Adrenal gland (tissue), 12 donors: Measurements from ENCODE around the gene LAMA4. TPM values are rescaled to one million over a fixed set of nuclear protein-coding genes. Genes with fewer than 3 reads are reported as not detected.

ENCODE experiments used
- DNase-seq, 7 donors: peaks; one replicate each; pipeline ENCODE4 v3.0.0-alpha.2; 2019 to 2020
- H3K27ac ChIP-seq, 5 donors: fragments of 200-600 bp; sonication (generic) in 4 of 5; 1 replicate in 3 of 5; 2 replicates in 2 of 5; pipeline versions ENCODE4 v1.5.1 to v1.8.0; 2016 to 2020; ENCODE audit warnings: mild to moderate bottlenecking in 1 of 5
- H3K27me3 ChIP-seq: fragments of 200-600 bp; 2 replicates; pipeline ENCODE4 v1.8.0; 2021
- H3K36me3 ChIP-seq, 2 donors: fragments of 200-600 bp; replicated peaks in 1 of 2; 1 replicate in 1 of 2; 2 replicates in 1 of 2; pipeline versions ENCODE4 v1.5.1 to v1.8.0; 2018 to 2022
- H3K4me1 ChIP-seq, 2 donors: fragments of 200-600 bp; replicated peaks in 1 of 2; 1 replicate in 1 of 2; 2 replicates in 1 of 2; pipeline versions ENCODE4 v1.5.1 to v1.8.0; 2018 to 2021
- H3K4me3 ChIP-seq, 4 donors: fragments of 200-600 bp; sonication (generic) in 3 of 4; one replicate each; pipeline ENCODE4 v1.5.1; 2016 to 2018
- H3K9me3 ChIP-seq, 3 donors: fragments of 200-600 bp; sonication (generic) in 1 of 3; replicated peaks in 1 of 3; 1 replicate in 2 of 3; 2 replicates in 1 of 3; pipeline versions ENCODE4 v1.5.1 to v1.8.0; 2016 to 2021
- CTCF ChIP-seq, 6 experiments: fragments of 450-650 bp in 4 of 6; fragments of 200-600 bp in 2 of 6; sonication (generic) in 1 of 6; IDR thresholded peaks; 1 replicate in 5 of 6; 2 replicates in 1 of 6; pipeline versions ENCODE4 v1.5.1 to v1.8.0; 2016 to 2021; ENCODE audit warnings: antibody characterized with exemption in 6 of 6, mild to moderate bottlenecking in 2 of 6, moderate library complexity in 1 of 6
- POLR2A ChIP-seq, 2 donors: fragments of 450-650 bp; IDR thresholded peaks; one replicate each; pipeline ENCODE4 v1.6.1; 2017; ENCODE audit warnings: antibody characterized with exemption in 2 of 2, mild to moderate bottlenecking in 2 of 2, moderate library complexity in 1 of 2
- WGBS, 4 donors: extraction: QIAGEN DNeasy Blood & Tissue Kit in 2 of 4; methylation state at CpG; one replicate each; pipeline versions ENCODE4 v1.1.5 to v1.1.7; 2013 to 2017; 5-methylcytosine and 5-hydroxymethylcytosine counted together
- intact Hi-C, 2 donors: fragments of 100-400 bp; cut with DNase I; formaldehyde crosslinking; loops; one replicate each; pipeline versions ENCODE4 v1.14.1 to v1.15.0; 2022 to 2023
- polyA plus RNA-seq, 3 donors: library from polyadenylated mRNA; stranded (reverse); fragments of 200-250 nt in 2 of 3; fragments of 350-450 nt in 1 of 3; fragmentation: Illumina TruSeq in 1 of 3; extraction: RNeasy Lipid Tissue Mini Kit (QIAGEN cat#74804) in 1 of 3; gene quantifications; one replicate each; pipeline ENCODE4 v1.2.3, GENCODE V29; 2013 to 2014
- total RNA-seq, 9 donors: library from RNA; depleted of rRNA in 4 of 9; stranded (reverse); fragments of >200 nt in 4 of 9; fragments of 120-200 nt in 1 of 9; fragmentation: NEBNext Ultra II Directional in 1 of 9; extraction: Animal tissue kit (Norgen Biotek cat#: 25700) in 1 of 9; gene quantifications; one replicate each; pipeline versions ENCODE4 v1.1.0 to v1.2.4, GENCODE V29; 2013 to 2023
- donor health status: healthy with polysubstance abuse.
- donor health status: Bipolar disorder and iron deficiency.
- donor health status: DM: yes; HTN: yes; CAD: no.
- donor health status: DM: no; HTN: no; CAD: no.
- donor health status: DM: no; HTN: no; CAD: no.
- donor health status: DM: yes; HTN: yes; CAD: no.

LAMA4 gene
- total and polyA plus RNA-seq, 12 donors, result 7.5 to 102 (median 23.3) TPM

GRCh38 chr6:112228480-112229332, 25.7 kb downstream of the LAMA4 start:
- no peak overlapping the region for H3K27ac ChIP-seq
- DNase-seq, result no peak
- H3K4me3 ChIP-seq, result no peak overlapping the region
- no peak for TF ChIP-seq POLR2A (IDR thresholded peaks at IDR 0.05)
- no peak for TF ChIP-seq CTCF (IDR thresholded peaks at IDR 0.05)
- no peaks in the 10 kb centered on the region for H3K9me3 ChIP-seq
- H3K36me3 ChIP-seq, result no peaks in the 10 kb centered on the region
- 82 to 94% (median 90%) methylated on average over 7 of the region's 7 CpGs for WGBS, 4 donors
- H3K27me3 ChIP-seq, result no peaks in the 10 kb centered on the region
- peaks cover 0 to 15% of the 10 kb centered on the region in 2 donors for H3K4me1 ChIP-seq
- intact Hi-C loops, result no loop called here

- no peak for DNase-seq
- TF ChIP-seq POLR2A (IDR thresholded peaks at IDR 0.05), result no peak
- TF ChIP-seq CTCF (IDR thresholded peaks at IDR 0.05), result no peak
- Histone ChIP-seq H3K36me3 (no peaks in the 10 kb centered on the region), H3K4me3 (no peak overlapping the region), H3K9me3 (no peaks in the 10 kb centered on the region), H3K4me1 (peaks cover 0 to 15% of the 10 kb centered on the region in 2 donors), H3K27ac (no peak overlapping the region), H3K27me3 (no peaks in the 10 kb centered on the region)
- 65 to 73% (median 68%) methylated on average over 1 of the region's 1 CpG for WGBS, 4 donors
- intact Hi-C loops, result no loop called here
Measured at GRCh38 chr6:112227992-112228391, 26.4 kb downstream of the LAMA4 start.

GRCh38 chr6:112227411-112227810, 27.0 kb downstream of the LAMA4 start:
- Histone ChIP-seq H3K4me1 (peaks cover 0 to 15% of the 10 kb centered on the region in 2 donors), H3K27me3 (no peaks in the 10 kb centered on the region)

GRCh38 chr6:112225691-112226090, 28.7 kb downstream of the LAMA4 start:
- no peak for DNase-seq
- Histone ChIP-seq H3K4me1 (peaks cover 0 to 7% of the 10 kb centered on the region in 2 donors), H3K27me3 (no peaks in the 10 kb centered on the region), H3K4me3 (no peak overlapping the region), H3K27ac (no peak overlapping the region), H3K36me3 (no peaks in the 10 kb centered on the region), H3K9me3 (no peaks in the 10 kb centered on the region)
- 79 to 92% (median 85%) methylated on average over 1 of the region's 1 CpG for WGBS, 4 donors
- intact Hi-C loops, result no loop called here
- TF ChIP-seq POLR2A (IDR thresholded peaks at IDR 0.05), result no peak
- no peak for TF ChIP-seq CTCF (IDR thresholded peaks at IDR 0.05)

More at GRCh38 chr6:112227411-112227810, 27.0 kb downstream of the LAMA4 start:
- Histone ChIP-seq H3K9me3 (no peaks in the 10 kb centered on the region), H3K36me3 (no peaks in the 10 kb centered on the region), H3K27ac (peak overlapping the region in 1 of 5 donors; percentile 29), H3K4me3 (no peak overlapping the region)
- intact Hi-C loops, result no loop called here
- DNase-seq, result no peak
- WGBS, 4 donors, result 61 to 89% (median 75%) methylated on average over 2 of the region's 2 CpGs
- TF ChIP-seq CTCF (IDR thresholded peaks at IDR 0.05) (no peak), POLR2A (IDR thresholded peaks at IDR 0.05) (no peak)
